HG03060 (cell line): ENCODE data around the gene CLBA1.

ENCODE experiments used
- ATAC-seq: cut with Tn5 transposase; IDR thresholded peaks from one replicate; pipeline ENCODE4 v1.9.1; 2021; ENCODE audit warnings: low read depth, moderate number of reproducible peaks; ENCODE audit not compliant: unreplicated experiment

Gene CLBA1

DNA sequence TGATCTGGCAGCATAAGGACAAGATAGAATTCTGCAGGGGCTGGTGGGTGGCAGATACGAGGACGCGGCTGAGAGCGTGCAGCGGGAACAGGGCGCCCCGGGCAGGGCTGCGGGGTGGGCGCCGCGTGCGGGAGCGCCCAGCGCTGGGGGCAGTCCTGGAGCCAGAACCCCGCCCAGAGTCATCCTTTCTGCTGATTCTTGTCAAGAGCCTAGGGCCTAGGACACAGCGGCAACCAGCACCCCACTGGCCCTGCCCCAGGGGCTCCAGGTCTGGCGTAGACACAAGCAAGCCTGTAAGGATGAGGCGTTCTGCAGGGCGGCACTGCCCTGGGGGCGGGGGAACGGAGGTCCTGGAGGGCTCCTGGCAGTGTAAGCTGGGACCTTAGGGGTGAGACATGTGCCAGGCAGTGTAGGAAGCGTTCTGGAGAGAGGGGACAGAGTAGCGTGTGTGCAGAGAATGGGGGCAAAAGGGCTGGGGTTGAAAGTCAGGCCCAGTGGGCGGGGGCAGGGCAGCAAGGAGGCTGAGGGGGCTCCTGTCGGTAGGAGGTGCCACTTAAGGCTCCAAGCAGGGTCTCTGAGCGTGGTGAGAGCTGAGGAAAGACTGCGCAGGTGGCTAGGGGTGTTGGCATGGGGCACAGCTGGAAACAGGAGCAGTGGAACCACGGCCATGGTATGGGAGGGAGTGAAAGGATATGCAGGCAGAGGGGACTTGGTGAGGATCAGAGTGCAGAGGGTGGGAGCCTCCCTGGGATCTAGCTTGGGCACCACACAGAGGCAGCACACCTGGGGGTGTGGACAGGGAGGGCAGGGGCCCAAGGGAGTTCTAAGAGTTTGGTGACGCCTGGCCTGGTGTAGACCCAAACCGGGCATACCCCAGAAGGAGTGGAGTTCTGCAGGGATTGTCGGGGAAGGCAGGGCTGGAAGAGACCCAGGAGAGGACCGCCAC is 6.6 kb upstream of the CLBA1 start:
- no peak for ATAC-seq

DNA sequence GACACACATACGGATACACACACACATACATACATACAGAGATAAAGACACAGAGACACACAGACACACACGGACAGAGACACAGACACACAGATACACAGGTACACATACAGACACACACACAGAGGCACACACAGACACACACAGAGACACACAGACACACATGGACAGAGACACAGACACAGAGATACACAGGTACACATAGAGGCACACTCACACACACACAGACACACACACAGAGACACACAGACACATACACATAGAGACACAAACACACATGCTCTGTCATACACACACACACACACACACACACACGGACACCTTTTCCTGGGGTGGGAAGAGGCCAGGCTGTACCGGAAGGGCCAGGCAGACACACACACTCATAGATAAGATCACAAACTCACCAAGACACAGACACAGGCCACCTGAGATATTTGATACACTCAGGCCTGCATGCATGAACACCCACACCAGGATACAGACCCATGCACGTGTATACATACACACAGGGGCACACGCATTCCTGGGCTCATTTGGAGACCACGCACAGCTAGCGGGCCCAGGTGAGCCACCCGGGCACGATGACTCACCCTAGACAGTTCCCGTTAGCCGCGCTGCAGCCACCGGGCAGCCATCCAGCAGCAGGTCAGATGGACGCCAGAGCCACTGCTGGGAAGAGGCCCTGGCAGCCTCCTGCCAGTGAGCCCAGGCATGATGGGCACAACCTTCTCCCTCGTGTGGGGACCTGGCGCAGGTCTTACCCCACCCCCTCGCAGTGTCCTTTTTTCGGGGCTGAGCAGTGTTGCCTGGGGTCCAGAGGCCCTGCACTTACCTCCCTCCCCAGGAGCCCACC is 5.6 kb upstream of the CLBA1 start:
- ATAC-seq, result no peak

DNA sequence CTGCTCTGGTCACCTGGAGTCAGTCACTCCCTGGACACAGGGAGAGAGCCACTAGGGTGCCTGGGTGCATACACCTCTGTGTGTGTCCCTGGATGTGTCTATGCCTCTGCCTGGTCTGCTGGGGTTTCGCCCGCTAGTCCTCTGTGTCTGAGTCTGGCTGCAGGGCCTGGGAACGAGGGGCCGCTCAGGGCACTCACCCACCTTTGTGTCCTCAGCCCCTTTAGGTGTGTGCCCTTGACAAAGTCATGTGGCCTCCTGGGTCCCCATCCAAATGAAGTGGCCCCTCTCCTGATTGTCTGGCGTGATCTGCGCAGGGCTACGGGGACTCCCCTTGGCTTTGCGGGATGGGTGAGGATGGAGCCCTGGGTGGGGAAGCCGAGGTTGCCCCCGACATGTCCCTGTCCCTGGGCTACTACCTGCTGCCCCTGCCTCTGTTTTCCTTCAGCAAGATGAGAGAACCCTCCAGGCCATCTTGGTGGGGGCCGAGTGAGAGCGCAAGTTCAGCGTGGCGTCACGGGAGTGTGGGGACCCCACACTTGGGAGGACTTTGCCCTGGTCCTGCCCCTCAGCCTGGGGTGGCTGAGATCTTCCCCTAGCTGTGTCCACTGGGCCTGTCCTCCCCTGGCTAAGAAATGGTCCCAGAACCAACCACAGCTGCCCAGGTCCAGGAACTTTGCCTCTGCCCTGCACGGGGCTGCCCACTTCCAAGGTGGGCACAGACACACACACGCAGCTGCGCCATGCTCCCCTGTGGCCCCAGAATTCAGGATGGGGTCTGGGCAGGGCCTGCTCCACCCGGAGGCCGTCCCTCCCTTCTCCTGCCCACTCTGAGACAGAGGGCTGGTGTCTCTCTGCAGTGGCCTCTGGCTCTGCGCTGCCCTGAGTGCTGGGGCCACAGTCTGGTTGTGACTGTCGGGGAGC is 4.7 kb upstream of the CLBA1 start:
- ATAC-seq, result no peak

DNA sequence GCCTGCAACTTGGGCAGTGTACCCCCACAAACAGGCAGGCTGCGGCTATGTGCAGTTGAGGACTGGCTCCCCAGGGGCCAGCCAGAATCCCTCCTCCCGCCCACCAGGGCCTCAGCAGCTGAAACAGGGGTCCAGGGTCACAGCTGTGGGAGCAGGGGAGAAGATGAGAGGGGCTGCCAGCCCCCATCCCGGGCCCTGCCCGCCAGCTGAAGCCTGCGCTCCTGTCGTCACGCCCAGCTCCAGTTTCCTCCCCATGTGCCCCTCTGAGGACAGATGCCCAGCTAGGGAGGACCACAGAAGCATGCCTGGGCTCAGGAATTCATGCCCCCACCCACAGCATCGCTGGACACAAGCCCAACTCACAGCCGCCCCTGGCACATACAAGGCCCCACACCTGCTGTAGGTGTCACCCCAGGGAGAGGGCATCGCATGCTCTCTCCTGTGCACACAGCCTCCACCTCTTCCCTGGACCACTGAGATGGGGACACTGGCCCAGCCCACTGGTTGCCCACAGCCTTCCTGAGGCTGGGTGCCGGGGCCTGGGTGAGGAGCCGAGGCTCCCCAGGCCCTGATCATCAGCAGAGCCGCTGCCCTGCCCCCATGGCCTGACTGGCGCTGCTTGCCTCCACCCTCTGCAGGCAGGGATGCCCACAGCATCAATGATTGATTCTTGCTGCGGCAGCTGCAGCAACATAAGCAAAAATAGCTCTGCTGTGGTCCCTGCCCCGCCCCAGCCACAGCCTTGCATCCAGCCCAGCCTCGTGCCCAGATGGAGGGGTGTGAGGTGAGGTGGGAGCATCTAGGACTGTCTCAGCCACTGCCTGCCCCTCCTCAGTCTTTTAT is 3.7 kb upstream of the CLBA1 start:
- no peak for ATAC-seq

DNA sequence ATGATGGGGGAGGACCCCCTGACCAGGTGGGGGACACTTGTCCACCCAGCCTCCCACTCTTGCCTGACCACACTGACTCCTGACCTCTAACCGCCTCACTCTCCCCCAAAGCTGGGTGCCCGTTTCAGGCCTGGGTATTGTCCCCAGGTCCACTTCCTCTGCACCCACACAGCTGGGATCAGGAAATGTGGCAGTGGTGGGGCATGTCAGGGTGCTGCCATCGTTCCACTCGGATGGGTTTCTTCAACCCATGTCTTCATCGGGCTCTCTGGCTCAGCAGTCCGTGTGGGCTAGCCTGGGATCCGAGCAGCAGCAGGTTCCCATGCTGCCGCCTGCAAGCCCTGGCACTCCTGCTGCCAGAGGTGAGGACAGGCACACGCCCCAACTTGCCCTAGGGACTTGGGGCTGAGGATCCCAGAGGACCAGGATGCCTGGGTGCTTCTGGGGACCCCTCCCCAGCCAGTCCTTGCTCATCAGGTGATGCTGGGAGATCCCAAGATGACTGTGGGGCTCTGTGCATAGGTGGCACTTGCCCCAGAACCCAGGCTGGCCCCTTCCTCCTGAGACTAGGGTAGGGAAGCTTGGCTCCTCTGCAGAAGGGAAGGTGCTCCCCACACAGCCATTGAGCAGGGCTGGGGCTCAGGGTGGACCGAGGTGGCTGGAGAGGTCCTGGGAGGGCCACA is 2.9 kb upstream of the CLBA1 start:
- ATAC-seq, result no peak

DNA sequence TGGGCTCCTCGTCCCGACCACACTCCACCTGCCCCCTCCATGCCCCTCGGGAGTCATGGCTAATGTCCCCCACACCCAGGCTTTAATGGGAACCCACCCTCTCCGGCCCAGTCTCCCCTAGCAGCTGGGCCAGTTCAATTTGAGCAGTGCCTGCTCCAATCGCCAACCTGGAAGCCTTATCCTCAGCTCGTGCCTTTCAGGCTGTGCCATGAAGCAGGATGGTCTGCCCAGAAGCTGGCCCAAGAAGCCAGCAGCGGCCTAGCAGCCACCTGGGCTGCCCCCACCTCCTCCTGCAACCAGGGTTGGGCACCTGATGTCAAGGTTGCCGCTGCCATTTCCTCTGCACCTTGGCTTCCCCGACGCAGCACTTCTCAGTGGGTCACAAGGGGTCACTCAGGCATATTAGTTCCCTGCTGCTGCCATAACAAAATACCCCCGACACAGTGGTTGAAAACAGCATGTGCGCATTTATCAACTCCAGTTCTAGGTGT is 2.3 kb upstream of the CLBA1 start:
- ATAC-seq, result no peak

DNA sequence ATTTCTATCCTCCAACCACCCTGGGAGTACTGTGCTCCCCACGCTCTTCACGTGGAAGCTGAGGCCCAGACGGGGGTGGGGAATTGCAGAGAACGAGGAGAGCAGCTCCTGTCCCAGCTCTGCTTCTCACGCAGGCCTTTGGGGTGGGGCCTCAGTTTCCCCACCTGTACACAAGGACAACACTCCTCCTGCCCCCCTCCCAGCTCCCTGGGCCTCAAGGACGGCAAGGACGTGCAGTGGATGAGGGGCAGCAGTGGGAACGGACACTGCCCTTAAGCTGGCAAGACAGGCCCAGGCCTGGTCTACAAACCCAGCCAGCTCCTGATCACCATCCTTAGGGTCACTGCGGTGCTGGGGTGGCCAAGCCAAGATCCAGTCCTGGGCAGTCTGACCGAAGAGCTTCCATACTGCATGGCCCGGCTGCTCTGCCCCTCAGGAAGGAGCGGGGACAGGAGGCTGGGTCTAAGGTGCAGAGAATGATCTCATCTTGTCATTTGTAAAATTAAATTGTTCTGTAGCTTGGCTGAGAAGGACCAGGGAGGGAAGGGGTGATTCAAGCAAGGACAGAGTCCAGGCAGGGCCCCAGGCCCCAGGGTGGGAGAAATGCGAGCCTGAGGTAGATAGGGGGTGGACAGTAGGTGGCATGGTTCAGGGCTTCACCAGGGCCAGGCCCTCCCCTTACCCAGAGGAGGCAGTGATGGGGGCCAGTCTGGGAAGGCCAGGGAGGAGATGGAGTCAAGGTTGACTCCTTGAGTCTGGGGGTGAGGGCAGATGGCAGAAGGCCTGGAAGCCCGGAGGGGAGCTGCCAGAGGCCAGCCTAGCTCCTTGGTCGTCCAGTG is 1.3 kb upstream of the CLBA1 start:
- no peak for ATAC-seq

DNA sequence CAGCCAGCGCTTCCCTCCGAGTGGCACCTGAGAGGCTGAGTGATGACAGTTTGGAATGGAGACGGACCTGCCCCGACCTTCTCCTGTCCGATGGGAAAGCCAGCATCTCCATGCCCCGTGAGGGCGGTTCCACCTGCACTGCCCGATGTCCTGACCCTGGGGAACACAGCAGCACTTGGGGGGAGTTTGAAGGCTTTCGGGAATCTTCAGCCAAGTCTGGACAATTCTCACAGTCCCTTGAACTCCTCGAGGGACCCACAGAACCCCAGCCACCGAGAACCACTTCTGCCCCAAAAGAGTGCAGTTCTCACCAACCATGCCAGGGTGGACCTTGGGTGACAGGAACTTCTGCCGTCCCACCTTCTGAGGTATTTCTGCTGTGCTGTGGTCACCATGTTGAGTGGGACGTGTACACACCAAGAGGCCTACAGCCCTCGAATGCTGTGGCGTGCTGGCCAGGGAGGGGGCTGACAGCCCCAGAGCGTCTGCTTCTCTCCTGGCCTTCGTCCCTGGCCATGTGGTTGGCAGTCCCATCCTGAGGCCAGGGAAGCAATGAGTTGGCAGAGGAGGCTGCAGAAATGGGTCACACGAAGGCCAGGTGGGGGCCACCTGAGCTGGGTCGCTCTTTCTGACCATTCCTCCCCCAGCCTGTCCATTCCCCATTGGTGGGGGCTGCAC is 1.0 kb downstream of the CLBA1 start:
- no peak for ATAC-seq

DNA sequence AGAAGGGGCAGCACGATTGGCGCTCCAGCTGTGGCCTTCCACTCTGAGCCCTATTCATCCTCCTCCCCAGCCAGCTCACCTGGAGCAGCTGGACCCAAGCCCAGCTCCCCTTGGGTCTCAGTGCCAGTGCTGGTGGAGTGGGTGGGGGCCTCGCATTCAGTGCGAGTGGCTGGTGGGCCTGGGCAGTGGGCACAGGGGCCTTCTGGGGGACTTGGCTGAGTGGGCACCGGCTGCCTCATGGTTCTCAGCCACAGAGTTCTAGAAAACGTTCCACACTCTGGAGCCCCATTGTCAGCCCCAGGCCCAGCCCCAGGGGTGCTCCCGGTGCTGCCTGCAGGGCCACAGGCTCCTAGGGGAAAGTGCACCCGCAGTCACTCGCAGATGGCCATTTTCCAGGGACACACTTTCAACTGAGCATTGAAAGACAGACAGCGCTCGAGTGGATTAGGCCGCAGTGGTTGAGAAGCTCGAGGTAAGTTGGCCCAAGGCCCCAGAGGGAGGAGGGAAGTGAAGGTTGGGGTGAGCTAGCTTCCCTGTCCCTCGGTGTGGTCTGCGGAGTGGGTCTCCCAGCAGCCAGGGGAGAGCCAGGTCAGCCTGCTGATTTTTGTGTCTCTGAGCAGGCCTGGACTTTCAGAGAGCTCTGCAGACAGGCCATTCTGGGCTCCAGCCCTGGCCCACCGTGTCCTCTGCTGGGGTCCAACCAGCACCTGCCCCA is 3.8 kb downstream of the CLBA1 start:
- ATAC-seq, result no peak

DNA sequence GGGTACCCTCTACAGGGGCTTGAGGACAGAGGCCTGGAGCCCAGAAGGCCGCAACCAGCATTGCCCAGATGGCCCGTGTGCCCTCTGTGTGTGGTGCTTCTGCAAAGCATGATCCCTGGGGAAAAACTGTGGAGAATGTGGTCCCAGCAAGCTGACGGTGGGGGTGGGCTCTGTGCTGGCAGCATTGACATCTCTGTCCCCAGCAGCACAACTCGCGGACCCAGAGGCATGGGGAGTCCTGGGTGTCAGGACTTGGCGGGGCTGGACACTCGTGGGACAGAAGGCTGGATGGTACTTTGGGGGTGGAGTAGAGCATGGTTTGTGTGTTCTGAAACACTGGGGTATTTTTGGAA is 4.3 kb downstream of the CLBA1 start:
- ATAC-seq, result no peak

DNA sequence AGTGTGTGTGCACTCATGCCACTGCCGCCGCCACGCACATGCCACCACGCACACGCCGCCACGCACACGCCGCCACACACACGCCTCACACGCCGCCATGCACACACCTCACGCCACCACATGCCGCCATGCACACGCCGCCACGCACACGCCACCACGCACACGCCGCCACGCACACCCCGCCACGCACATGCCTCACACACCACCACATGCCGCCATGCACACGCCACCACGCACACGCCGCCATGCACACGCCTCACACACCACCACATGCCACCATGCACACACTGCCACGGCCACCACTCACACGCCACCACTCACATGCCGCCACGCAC is 6.3 kb downstream of the CLBA1 start:
- ATAC-seq, result no peak

DNA sequence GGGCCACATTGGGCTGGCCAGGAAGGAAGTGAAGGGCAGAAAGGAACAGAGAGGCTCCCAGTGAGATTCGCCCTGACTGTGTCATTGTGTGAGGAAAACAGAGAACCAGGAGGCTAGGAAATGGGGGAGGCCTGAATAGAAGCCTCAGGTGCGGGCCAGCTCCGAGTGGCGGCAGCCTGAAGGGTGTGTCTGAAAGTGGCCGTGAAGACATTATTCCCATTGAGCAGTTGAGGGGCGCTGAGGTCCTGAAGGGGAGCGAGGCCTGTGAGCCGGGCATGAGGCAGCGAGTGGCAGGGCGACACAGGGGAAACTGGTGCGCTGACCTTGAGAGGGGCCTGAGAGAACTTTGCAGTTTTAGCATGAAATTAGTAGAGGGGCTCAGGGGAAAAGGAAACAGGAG is 6.9 kb downstream of the CLBA1 start:
- ATAC-seq, result no peak

DNA sequence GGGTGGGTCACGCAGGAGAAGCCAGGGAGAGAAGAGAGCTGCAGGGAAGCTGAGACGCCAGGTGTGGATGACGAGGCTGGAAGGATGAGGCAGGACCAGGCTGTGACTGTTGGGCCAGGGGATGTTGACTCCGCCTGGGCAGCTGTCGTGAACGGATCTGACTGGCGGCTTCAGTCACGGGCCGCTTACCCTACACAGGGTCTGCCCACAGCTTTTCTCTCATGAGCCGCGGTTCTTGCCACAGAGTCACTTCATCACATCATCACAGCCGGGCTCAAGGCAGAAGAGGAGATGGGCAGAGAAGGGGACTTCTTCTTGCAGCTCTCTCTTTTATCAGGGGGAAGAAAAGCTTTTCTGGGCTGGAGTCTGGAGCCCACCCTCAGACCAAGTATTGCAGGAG is 7.7 kb downstream of the CLBA1 start:
- ATAC-seq, result no peak

DNA sequence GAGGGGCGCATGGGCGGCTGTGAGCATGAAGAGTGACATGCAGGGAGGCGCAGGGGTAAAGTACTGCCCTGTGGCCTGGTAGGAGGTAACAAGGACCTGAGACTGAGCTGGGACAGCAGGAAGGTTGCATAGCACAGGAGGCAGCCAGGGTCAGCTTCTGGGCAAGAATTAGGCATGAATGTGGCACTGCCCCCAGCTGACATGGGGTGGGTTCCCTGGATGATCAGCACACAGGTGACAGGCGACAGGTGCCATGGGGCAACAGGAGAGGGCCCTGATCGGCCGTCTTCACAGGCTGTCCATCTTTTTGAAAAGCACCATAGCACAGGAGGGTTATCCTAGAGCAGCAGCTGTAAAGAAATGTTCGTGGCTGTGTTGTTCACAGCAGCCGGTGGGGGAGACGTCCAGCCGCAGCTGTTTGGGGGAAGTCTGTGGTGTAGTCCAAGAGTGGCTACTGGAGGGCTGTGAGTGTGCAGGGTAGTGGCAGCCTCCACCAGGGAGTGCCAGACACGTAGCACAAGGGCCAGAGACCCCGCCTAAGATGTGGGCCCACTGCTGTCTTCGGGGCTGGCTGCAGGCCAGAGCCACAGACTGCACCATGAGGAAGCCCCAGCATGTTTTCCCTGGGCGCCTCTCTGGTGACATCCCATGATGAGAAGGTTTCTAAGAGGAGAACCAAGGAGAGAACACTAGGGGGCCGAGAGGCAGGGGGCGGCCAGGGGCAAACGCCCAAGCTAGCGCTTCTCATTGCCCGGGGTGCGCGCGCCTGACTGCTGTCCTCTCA is 8.4 kb downstream of the CLBA1 start:
- no peak for ATAC-seq

DNA sequence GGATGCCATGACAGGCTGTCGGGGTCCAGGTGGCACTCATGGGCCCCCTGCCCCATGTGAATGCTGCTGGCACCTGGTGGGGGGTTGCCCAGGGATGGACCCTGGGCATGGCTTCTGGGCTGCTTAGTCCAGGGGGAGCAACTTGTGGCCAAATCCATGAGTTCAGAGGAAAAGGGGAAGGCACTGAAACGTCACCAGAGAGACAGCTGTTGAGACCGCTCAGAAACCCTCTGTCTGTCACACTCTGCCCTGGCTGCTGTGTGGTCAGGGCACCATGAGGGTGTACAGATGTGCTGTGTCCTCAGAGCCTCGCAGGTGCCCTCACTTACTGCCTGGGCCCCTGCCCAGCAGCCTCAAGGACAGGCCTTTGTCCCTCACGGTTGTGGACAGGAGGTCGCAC is 9.4 kb downstream of the CLBA1 start:
- ATAC-seq, result no peak

DNA sequence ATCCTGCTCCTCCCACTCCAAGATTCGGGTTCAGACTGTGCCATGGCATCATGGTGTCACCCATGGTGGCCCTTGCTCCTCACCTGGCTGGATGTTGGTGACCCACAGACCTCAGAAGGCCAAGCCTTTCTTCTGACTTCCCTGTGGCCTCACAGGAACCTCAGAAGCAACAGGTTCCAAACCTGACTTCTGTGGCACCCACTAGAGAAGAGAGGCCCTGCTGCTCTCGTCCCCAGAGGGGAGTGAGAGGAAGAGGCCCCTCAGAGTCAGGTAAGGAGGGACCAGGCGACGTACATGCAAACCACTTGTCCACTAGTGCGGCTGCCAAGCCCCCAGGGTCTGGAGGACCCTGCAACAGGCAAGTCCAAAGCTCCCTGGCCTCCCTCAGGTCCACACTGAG is 10.4 kb downstream of the CLBA1 start:
- ATAC-seq, result no peak
